ENCODE results near the gene MAZ.
A peak's percentile ranks its signal among the peaks of the same experiment; 100 is the strongest.

MAZ gene

GRCh38 chr16:29841631-29842030 is 35.3 kb downstream of the MAZ start:
- Mint-ChIP-seq H3K27ac (no peak overlapping the region), H3K4me3 (no peak overlapping the region), H3K27me3 (no peaks in the 10 kb centered on the region), H3K9me3 (no peaks in the 10 kb centered on the region), H3K4me1 (ENCODE audit: low read depth) (no peaks in the 10 kb centered on the region), H3K36me3 (ENCODE audit: low read depth) (peaks cover 85% of the 10 kb centered on the region)
- DNase-seq: no peak

GRCh38 chr16:29842732-29843346 is 36.5 kb downstream of the MAZ start:
- H3K36me3 Mint-ChIP-seq (ENCODE audit: low read depth): peaks cover 82% of the 10 kb centered on the region

GRCh38 chr16:29843931-29844330 is 37.6 kb downstream of the MAZ start:
- no peak overlapping the region for H3K4me3 Mint-ChIP-seq
- H3K4me1 Mint-ChIP-seq (ENCODE audit: low read depth): peaks cover 7% of the 10 kb centered on the region
- H3K36me3 Mint-ChIP-seq (ENCODE audit: low read depth): peaks cover 86% of the 10 kb centered on the region
- no peak for DNase-seq
- peak overlapping the region; percentile 78 for H3K27ac Mint-ChIP-seq
- H3K27me3 Mint-ChIP-seq: no peaks in the 10 kb centered on the region
- H3K9me3 Mint-ChIP-seq: no peaks in the 10 kb centered on the region

More at GRCh38 chr16:29842732-29843346, 36.5 kb downstream of the MAZ start:
- Mint-ChIP-seq H3K4me3 (no peak overlapping the region), H3K4me1 (ENCODE audit: low read depth) (no peaks in the 10 kb centered on the region), H3K27me3 (no peaks in the 10 kb centered on the region), H3K9me3 (no peaks in the 10 kb centered on the region), H3K27ac (peak overlapping the region; percentile 66)
- DNase-seq: no peak

- Mint-ChIP-seq H3K4me3 (no peak overlapping the region), H3K9me3 (no peaks in the 10 kb centered on the region), H3K27me3 (no peaks in the 10 kb centered on the region), H3K27ac (no peak overlapping the region), H3K4me1 (ENCODE audit: low read depth) (peaks cover 7% of the 10 kb centered on the region), H3K36me3 (ENCODE audit: low read depth) (peaks cover 80% of the 10 kb centered on the region)
- DNase-seq: no peak
These were observed 38.4 kb downstream of the MAZ start for GRCh38 chr16:29844575-29845331.

- no peak for DNase-seq
- Mint-ChIP-seq H3K4me3 (no peak overlapping the region), H3K36me3 (ENCODE audit: low read depth) (peaks cover 71% of the 10 kb centered on the region), H3K27ac (no peak overlapping the region), H3K27me3 (no peaks in the 10 kb centered on the region), H3K4me1 (ENCODE audit: low read depth) (peaks cover 7% of the 10 kb centered on the region), H3K9me3 (no peaks in the 10 kb centered on the region)
These were observed 39.3 kb downstream of the MAZ start for GRCh38 chr16:29845656-29846055.

GRCh38 chr16:29848420-29849297 is 42.3 kb downstream of the MAZ start:
- Mint-ChIP-seq H3K4me3 (no peak overlapping the region), H3K27me3 (no peaks in the 10 kb centered on the region), H3K27ac (peak overlapping the region; percentile 50), H3K9me3 (no peaks in the 10 kb centered on the region), H3K36me3 (ENCODE audit: low read depth) (peaks cover 49% of the 10 kb centered on the region), H3K4me1 (ENCODE audit: low read depth) (peaks cover 7% of the 10 kb centered on the region)
- DNase-seq: peak; percentile 88

- Mint-ChIP-seq H3K9me3 (no peaks in the 10 kb centered on the region), H3K36me3 (ENCODE audit: low read depth) (peaks cover 40% of the 10 kb centered on the region), H3K27ac (no peak overlapping the region), H3K4me3 (no peak overlapping the region), H3K27me3 (no peaks in the 10 kb centered on the region), H3K4me1 (ENCODE audit: low read depth) (peaks cover 7% of the 10 kb centered on the region)
- no peak for DNase-seq
These were observed 43.2 kb downstream of the MAZ start for GRCh38 chr16:29849505-29849904.

- H3K27ac Mint-ChIP-seq: peak overlapping the region; percentile 0
- H3K27me3 Mint-ChIP-seq: no peaks in the 10 kb centered on the region
- H3K4me1 Mint-ChIP-seq (ENCODE audit: low read depth): peaks cover 7% of the 10 kb centered on the region
- peaks cover 26% of the 10 kb centered on the region for H3K36me3 Mint-ChIP-seq (ENCODE audit: low read depth)
- DNase-seq: no peak
- no peaks in the 10 kb centered on the region for H3K9me3 Mint-ChIP-seq
- H3K4me3 Mint-ChIP-seq: no peak overlapping the region
These were observed 44.7 kb downstream of the MAZ start for GRCh38 chr16:29850998-29851397.

- peaks cover 7% of the 10 kb centered on the region for H3K4me1 Mint-ChIP-seq (ENCODE audit: low read depth)
- peaks cover 18% of the 10 kb centered on the region for H3K36me3 Mint-ChIP-seq (ENCODE audit: low read depth)
- DNase-seq: no peak
- H3K4me3 Mint-ChIP-seq: no peak overlapping the region
- H3K9me3 Mint-ChIP-seq: no peaks in the 10 kb centered on the region
- H3K27me3 Mint-ChIP-seq: no peaks in the 10 kb centered on the region
- H3K27ac Mint-ChIP-seq: no peak overlapping the region
These were observed 46.3 kb downstream of the MAZ start for GRCh38 chr16:29852654-29853053.

- H3K27ac Mint-ChIP-seq: no peak overlapping the region
- no peak for DNase-seq
- no peaks in the 10 kb centered on the region for H3K9me3 Mint-ChIP-seq
- H3K4me1 Mint-ChIP-seq (ENCODE audit: low read depth): peaks cover 3% of the 10 kb centered on the region
- H3K4me3 Mint-ChIP-seq: no peak overlapping the region
- H3K27me3 Mint-ChIP-seq: no peaks in the 10 kb centered on the region
- H3K36me3 Mint-ChIP-seq (ENCODE audit: low read depth): peaks cover 23% of the 10 kb centered on the region
These were observed 48.3 kb downstream of the MAZ start for GRCh38 chr16:29854520-29855100.

GRCh38 chr16:29857133-29857760 is 50.9 kb downstream of the MAZ start:
- Mint-ChIP-seq H3K36me3 (ENCODE audit: low read depth) (peaks cover 40% of the 10 kb centered on the region), H3K4me1 (ENCODE audit: low read depth) (peaks cover 20% of the 10 kb centered on the region), H3K27ac (peak overlapping the region; percentile 37)

GRCh38 chr16:29858149-29858849 is 52.0 kb downstream of the MAZ start:
- H3K4me1 Mint-ChIP-seq (ENCODE audit: low read depth): peaks cover 20% of the 10 kb centered on the region
- no peak for DNase-seq
- no peaks in the 10 kb centered on the region for H3K27me3 Mint-ChIP-seq
- H3K27ac Mint-ChIP-seq: no peak overlapping the region
- H3K36me3 Mint-ChIP-seq (ENCODE audit: low read depth): peaks cover 44% of the 10 kb centered on the region
- no peaks in the 10 kb centered on the region for H3K9me3 Mint-ChIP-seq
- H3K4me3 Mint-ChIP-seq: no peak overlapping the region

More at GRCh38 chr16:29857133-29857760, 50.9 kb downstream of the MAZ start:
- Mint-ChIP-seq H3K4me3 (no peak overlapping the region), H3K27me3 (no peaks in the 10 kb centered on the region), H3K9me3 (no peaks in the 10 kb centered on the region)
- DNase-seq: no peak

GRCh38 chr16:29858974-29859373 is 52.6 kb downstream of the MAZ start:
- Mint-ChIP-seq H3K4me3 (no peak overlapping the region), H3K27ac (no peak overlapping the region), H3K27me3 (no peaks in the 10 kb centered on the region), H3K9me3 (no peaks in the 10 kb centered on the region), H3K36me3 (ENCODE audit: low read depth) (peaks cover 44% of the 10 kb centered on the region), H3K4me1 (ENCODE audit: low read depth) (peaks cover 23% of the 10 kb centered on the region)
- no peak for DNase-seq

Data from activated T-cell treated with anti-CD3 and anti-CD28 coated beads, Interleukin-2, amount 50 U/mL, for 24 hours (primary cell).